ENCODE data around the gene NUDT8.
A peak's percentile ranks its signal among the peaks of the same experiment; 100 is the strongest.
"Not testable (repeated sequence)": the region's sequence is repeated elsewhere in the genome, so short reads cannot be mapped to it uniquely, and the experiment has no call there.

NUDT8 gene

DNA sequence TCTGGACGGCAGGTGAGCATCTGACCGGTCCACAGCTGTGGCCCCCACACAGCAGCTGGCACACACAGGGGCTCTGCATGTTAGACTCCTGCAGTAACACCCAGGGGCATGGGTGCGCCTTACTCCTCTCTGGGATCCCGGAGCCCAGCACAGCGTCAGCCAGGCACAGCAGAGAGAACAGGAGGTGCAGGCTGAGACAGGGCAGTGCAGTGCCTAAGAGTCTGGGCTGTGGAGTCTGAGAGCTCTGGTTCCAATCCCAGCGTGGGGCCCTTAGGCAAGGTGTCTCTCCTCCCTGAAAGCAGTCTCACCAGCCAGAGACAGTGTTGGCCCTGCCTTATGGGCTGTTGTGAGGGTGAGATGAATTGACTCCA, 2.3 kb downstream of the NUDT8 start:
- no peak for DNase-seq

DNA sequence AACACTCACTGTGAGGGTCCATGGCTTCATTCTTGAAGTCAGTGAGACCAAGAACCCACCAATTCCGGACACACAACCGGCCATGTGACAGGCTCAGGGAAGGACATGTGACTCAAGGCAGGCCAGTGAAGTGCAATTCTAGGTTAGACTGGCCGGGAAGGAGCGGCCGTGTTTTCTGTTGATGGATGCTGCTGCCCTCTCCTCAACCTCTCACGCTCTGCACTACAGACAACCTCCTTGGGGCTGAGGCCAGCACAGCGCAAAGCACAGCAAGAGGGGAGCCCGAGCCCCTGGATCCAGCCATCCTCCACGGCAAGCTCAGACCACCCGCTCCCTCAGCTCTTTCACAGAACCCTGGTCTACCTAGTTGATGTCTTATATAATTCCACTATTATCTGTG, 2.8 kb downstream of the NUDT8 start:
- DNase-seq: no peak

DNA sequence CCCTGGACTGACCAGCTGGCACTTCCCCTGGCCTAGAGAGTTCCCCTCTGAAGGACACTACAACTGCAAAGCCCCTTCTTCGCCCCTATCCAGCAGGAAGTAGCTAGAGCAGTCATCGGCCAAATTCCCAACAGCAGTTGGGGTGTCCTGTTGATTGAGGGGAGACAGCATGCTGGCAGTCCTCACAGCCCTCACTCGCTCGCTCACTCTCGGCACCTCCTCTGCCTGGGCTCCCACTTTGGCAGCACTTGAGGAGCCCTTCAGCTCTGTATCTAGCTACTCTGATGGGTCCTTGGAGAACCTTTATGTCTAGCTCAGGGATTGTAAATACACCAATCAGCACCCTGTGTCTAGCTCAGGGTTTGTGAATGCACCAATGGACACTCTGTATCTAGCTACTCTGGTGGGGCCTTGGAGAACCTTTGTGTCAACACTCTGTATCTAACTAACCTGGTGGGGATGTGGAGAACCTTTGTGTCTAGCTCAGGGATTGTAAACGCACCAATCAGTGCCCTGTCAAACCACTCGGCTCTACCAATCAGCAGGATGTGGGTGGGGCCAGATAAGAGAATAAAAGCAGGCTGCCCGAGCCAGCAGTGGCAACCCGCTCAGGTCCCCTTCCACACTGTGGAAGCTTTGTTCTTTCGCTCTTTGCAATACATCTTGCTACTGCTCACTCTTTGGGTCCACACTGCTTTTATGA, 3.5 kb downstream of the NUDT8 start:
- not testable (repeated sequence) for DNase-seq

GRCh38 chr11:67623795-67624194, 5.9 kb downstream of the NUDT8 start:
- DNase-seq: not testable (repeated sequence)

DNA sequence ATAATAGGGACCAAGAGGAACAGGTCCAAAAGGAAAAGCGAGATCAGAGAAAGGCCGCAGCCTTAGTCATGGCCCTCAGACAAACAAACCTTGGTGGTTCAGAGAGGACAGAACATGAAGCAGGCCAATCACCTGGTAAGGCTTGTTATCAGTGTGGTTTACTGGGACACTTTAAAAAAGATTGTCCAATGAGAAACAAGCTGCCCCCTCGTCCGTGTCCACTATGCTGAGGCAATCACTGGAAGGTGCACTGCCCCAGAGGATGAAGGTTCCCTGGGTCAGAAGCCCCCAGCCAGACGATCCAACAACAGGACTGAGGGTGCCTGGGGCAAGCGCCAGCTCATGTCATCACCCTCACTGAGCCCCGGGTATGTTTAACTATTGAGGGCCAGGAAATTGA, 6.8 kb downstream of the NUDT8 start:
- not testable (repeated sequence) for DNase-seq

DNA sequence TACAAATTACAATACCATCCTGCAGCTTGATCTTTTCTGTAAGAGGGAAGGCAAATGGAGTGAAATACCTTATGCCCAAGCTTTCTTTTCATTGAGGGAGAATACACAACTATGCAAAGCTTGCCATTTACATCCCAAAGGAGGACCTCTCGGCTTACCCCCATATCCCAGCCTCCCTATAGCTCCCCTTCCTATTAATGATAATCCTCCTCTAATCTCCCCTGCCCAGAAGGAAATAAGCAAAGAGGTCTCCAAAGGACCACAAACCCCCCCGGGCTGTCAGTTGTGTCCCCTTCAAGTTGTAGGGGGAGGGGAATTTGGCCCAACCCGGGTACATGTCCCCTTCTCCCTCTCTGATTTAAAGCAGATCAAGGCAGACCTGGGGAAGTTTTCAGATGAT, 7.8 kb downstream of the NUDT8 start:
- DNase-seq: not testable (repeated sequence)

GRCh38 chr11:67620621-67621020, 9.1 kb downstream of the NUDT8 start:
- not testable (repeated sequence) for DNase-seq

DNA sequence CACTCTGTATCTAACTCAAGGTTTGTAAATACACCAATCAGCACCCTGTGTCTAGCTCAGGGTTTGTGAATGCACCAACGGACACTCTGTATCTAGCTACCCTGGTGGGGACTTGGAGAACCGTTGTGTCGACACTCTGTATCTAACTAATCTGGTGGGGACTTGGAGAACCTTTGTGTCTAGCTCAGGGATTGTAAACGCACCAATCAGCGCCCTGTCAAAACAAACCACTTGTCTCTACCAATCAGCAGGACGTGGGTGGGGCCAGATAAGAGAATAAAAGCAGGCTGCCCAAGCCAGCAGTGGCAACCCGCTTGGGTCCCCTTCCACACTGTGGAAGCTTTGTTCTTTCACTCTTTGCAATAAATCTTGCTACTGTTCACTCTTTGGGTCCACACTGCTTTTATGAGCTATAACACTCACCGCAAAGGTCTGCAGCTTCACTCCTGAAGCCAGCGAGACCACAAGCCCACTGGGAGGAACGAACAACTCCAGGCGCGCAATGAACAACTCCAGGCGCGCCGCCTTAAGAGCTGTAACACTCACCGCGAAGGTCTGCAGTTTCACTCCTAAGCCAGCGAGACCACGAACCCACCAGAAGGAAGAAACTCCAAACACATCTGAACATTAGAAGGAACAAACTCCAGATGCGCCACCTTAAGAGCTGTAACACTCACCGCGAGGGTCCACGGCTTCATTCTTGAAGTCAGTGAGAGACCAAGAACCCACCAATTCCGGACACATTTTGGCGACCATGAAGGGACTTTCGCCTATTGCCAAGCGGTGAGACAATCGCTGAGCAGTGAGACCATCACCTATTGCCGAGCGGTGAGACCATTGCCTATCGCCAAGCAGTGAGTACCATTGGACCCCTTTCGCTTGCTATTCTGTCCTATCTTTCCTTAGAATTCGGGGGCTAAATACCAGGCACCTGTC, 9.8 kb downstream of the NUDT8 start:
- DNase-seq: not testable (repeated sequence)

DNA sequence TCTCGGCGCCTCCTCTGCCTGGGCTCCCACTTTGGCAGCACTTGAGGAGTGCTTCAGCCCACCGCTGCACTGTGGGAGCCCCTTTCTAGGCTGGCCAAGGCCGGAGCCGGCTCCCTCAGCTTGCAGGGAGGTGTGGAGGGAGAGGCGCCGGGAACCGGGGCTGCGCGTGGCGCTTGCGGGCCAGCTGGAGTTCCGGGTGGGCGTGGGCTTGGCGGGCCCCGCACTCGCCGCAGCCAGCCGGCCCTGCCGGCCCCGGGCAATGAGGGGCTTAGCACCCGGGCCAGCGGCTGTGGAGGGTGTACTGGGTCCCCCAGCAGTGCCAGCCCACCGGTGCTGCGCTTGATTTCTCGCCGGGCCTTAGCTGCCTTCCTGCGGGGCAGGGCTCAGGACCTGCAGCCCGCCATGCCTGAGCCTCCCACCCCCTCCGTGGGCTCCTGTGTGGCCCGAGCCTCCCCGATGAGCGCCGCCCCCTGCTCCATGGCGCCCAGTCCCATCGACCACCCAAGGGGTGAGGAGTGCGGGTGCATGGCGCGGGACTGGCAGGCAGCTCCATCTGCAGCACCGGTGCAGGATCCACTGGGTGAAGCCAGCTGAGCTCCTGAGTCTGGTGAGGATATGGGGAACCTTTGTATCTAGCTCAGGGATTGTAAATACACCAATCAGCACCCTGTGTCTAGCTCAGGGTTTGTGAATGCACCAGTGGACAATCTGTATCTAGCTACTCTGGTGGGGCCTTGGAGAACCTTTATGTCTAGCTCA, 10.7 kb downstream of the NUDT8 start:
- DNase-seq: not testable (repeated sequence)

- DNase-seq: no peak
These were observed 12.3 kb downstream of the NUDT8 start for GRCh38 chr11:67617243-67617953.

GRCh38 chr11:67616431-67617242, 13.1 kb downstream of the NUDT8 start:
- no peak for DNase-seq

GRCh38 chr11:67615728-67616430, 13.9 kb downstream of the NUDT8 start:
- DNase-seq: no peak

- DNase-seq: peak; percentile 81 to 82
These were observed 14.7 kb downstream of the NUDT8 start for GRCh38 chr11:67614730-67615714.

- DNase-seq: peak; percentile 78 to 84
These were observed 15.6 kb downstream of the NUDT8 start for GRCh38 chr11:67613960-67614715.

DNA sequence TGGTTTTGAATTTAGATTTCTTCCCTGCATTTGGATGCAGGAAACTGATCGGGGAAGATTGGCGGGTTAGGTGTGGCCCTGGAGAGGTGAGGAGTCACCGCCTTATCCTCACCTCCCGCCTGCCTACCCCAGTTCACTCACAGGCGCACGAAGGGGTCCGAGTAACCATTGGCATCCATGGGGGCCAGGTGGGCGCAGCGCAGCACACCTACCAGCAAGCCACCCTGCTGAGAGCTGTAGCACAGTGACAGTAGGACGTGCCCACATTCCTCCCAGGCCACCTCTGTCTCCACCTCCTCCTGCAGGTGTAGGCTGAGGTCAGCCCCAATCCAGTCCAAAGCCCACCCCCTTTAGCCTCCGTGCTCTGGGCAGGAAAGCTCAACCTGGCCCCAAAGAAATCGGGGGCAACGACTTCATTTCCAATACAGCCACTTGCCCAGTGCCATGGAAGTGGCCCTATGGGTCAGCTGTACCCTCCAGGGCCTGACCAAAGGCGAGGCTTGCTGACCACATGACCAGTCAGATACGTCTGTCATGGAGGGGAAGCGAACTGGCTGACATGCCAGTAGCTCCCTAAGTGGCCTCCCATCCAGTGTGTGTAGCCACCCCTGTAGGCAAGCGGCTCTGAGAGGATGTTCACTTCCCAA, 16.3 kb downstream of the NUDT8 start:
- DNase-seq: no peak

GRCh38 chr11:67612751-67613150, 17.0 kb downstream of the NUDT8 start:
- DNase-seq: no peak

- DNase-seq: no peak
These were observed 17.8 kb downstream of the NUDT8 start for GRCh38 chr11:67611704-67612587.

Measured in activated CD4-positive, alpha-beta T cell treated with anti-CD3 and anti-CD28 coated beads, Interleukin-2, amount 50 U/mL, for 48 hours (primary cell).